ENCODE measurements around the gene GSK3B. TPM values are rescaled to one million over a fixed set of nuclear protein-coding genes. Genes with fewer than 3 reads are reported as not detected.

Gene GSK3B
- total RNA-seq (2013): 43.1 TPM
- polyA plus RNA-seq (10 to 100 TPM; 16.2 to 20.6 (median 20.5) TPM), polyA minus RNA-seq (25.6 and 35.4 TPM in 2 replicates), total RNA-seq (75.4 to 183 (median 93.4) reads per million in 11 experiments)

GRCh38 chr3:120093911-120094775 lies at the start of gene GSK3B:
Gene GSK3B, minus strand, starts transcription at chr3:120094447. Its CDS starts 1,013 bp downstream, at chr3:120093434.
- H3K79me2 ChIP-seq (ENCODE audit: insufficient read depth, low read length): peaks cover 75% of the 10 kb centered on the region
- peaks cover 22 to 50% of the 10 kb centered on the region in 2 donors for H3K4me1 ChIP-seq (ENCODE audit: control insufficient read depth in 1 of 2, insufficient read depth in 2 of 2, low read length in 2 of 2)
- H3K27ac ChIP-seq (ENCODE audit: low read depth in 1 of 2, low read length in 2 of 2): peak within 1 kb of the TSS; percentile 96 to 100
- H3K9me3 ChIP-seq (replicated peaks in 1 of 2; ENCODE audit: control insufficient read depth in 1 of 2, insufficient read depth in 1 of 2, low read length in 2 of 2): no peaks in the 10 kb centered on the region
- intact Hi-C loops (cut with micrococcal nuclease): loop anchor here (10.0 kb wide), 5 partner anchors 261 to 651 kb away; partner anchors contain the start of genes GTF2E1 (in 2 of the 2), RABL3 (in 2 of the 2), CFAP91 (in 1 of the 2) and NDUFB4 (in 1 of the 2)
- H3K36me3 ChIP-seq (replicated peaks in 1 of 2; ENCODE audit: control insufficient read depth in 1 of 2, insufficient read depth in 2 of 2, low read length in 2 of 2): no peaks in the 10 kb centered on the region
- peak within 1 kb of the TSS in 1 of 2 donors; percentile 98 for H3K4me3 Mint-ChIP-seq
- peak within 1 kb of the TSS; percentile 98 for H3K9ac ChIP-seq (ENCODE audit: insufficient read depth, low read length, poor library complexity, severe bottlenecking)
- TF ChIP-seq, protein P1, sequence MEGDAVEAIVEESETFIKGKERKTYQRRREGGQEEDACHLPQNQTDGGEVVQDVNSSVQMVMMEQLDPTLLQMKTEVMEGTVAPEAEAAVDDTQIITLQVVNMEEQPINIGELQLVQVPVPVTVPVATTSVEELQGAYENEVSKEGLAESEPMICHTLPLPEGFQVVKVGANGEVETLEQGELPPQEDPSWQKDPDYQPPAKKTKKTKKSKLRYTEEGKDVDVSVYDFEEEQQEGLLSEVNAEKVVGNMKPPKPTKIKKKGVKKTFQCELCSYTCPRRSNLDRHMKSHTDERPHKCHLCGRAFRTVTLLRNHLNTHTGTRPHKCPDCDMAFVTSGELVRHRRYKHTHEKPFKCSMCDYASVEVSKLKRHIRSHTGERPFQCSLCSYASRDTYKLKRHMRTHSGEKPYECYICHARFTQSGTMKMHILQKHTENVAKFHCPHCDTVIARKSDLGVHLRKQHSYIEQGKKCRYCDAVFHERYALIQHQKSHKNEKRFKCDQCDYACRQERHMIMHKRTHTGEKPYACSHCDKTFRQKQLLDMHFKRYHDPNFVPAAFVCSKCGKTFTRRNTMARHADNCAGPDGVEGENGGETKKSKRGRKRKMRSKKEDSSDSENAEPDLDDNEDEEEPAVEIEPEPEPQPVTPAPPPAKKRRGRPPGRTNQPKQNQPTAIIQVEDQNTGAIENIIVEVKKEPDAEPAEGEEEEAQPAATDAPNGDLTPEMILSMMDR (IDR thresholded peaks at IDR 0.05): no peak
- DNase-seq: peak in 1 of 3 donors; percentile 98
- H3K9me3 Mint-ChIP-seq: no peaks in the 10 kb centered on the region
- H3K36me3 Mint-ChIP-seq: peaks cover 6% of the 10 kb centered on the region in 2 donors
- H4K20me1 ChIP-seq (ENCODE audit: insufficient read depth, low read length): peaks cover 46% of the 10 kb centered on the region
- no peaks in the 10 kb centered on the region for H3K27me3 Mint-ChIP-seq (ENCODE audit: low read depth in 3 of 3)
- H3K4me2 ChIP-seq (replicated peaks; ENCODE audit: extremely low read depth, low read length, poor library complexity, severe bottlenecking): peak within 1 kb of the TSS; percentile 84
- peak within 1 kb of the TSS; percentile 94 to 99 (median 97) for H3K4me3 ChIP-seq (replicated peaks in 1 of 3; ENCODE audit: low read depth in 2 of 3, low read length in 3 of 3)
- H3K27ac Mint-ChIP-seq: no peak within 1 kb of the TSS
- peak within 1 kb of the TSS; percentile 90 for H2AFZ ChIP-seq (ENCODE audit: insufficient read depth, low read depth, low read length, poor library complexity, severe bottlenecking)
- H3K27me3 ChIP-seq (ENCODE audit: control insufficient read depth in 2 of 2, insufficient read depth in 2 of 2, low read length in 2 of 2): no peaks in the 10 kb centered on the region
- H3K4me1 Mint-ChIP-seq: peaks cover 20% of the 10 kb centered on the region
- WGBS (ENCODE audit: insufficient coverage): under 1% methylated on average over 94 of the region's 94 CpGs

DNA sequence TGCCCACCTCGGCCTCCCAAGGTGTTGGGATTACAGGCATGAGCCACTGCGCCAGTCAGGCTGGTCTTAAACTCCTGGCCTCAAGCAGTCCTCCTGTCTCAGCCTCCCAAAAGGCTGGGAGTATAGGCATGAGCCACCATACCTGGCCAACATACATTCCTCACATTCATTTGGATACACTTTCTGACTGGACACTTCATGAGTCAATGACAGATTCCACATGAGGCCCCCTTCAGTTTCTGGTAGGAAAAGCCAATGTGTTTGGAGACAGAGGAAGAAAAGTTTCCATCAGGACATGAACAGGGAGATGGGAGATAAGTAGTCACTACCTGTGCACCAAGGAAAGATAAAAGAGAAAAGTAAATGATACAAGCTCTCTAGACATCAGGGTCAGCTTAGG lies 49.4 kb upstream of the GSK3B start:
- Histone ChIP-seq H3K27me3 (ENCODE audit: control insufficient read depth in 2 of 2, insufficient read depth in 2 of 2, low read length in 2 of 2) (no peaks in the 10 kb centered on the region), H3K4me2 (replicated peaks; ENCODE audit: extremely low read depth, low read length, poor library complexity, severe bottlenecking) (no peak overlapping the region), H2AFZ (ENCODE audit: insufficient read depth, low read depth, low read length, poor library complexity, severe bottlenecking) (no peak overlapping the region), H4K20me1 (ENCODE audit: insufficient read depth, low read length) (no peaks in the 10 kb centered on the region), H3K4me1 (ENCODE audit: control insufficient read depth in 1 of 2, insufficient read depth in 2 of 2, low read length in 2 of 2) (peaks cover 0 to 13% of the 10 kb centered on the region in 2 donors), H3K9ac (ENCODE audit: insufficient read depth, low read length, poor library complexity, severe bottlenecking) (no peak overlapping the region), H3K36me3 (replicated peaks in 1 of 2; ENCODE audit: control insufficient read depth in 1 of 2, insufficient read depth in 2 of 2, low read length in 2 of 2) (no peaks in the 10 kb centered on the region), H3K9me3 (replicated peaks in 1 of 2; ENCODE audit: control insufficient read depth in 1 of 2, insufficient read depth in 1 of 2, low read length in 2 of 2) (no peaks in the 10 kb centered on the region), H3K27ac (ENCODE audit: low read depth in 1 of 2, low read length in 2 of 2) (no peak overlapping the region), H3K79me2 (ENCODE audit: insufficient read depth, low read length) (no peaks in the 10 kb centered on the region), H3K4me3 (replicated peaks in 1 of 3; ENCODE audit: low read depth in 2 of 3, low read length in 3 of 3) (no peak overlapping the region)
- no peak overlapping the region for H3K27ac Mint-ChIP-seq
- TF ChIP-seq, protein P1 (IDR thresholded peaks at IDR 0.05): no peak
- H3K4me1 Mint-ChIP-seq: peaks cover 20% of the 10 kb centered on the region
- intact Hi-C loops (cut with micrococcal nuclease): no loop called here
- H3K9me3 Mint-ChIP-seq: peaks cover 0 to 6% (median 2%) of the 10 kb centered on the region in 7 donors
- WGBS (ENCODE audit: insufficient coverage): 100% methylated on average over 2 of the region's 2 CpGs
- no peaks in the 10 kb centered on the region for H3K36me3 Mint-ChIP-seq
- no peak for DNase-seq
- H3K4me3 Mint-ChIP-seq: no peak overlapping the region
- H3K27me3 Mint-ChIP-seq (ENCODE audit: low read depth in 3 of 3): peaks cover 0 to 4% (median 1%) of the 10 kb centered on the region in 3 donors

Data from CD14-positive monocyte (primary cell).